Muscle layer of duodenum (tissue), 2 donors: Measurements from ENCODE around the gene RBFOX2.

ENCODE experiments used
- H3K27ac ChIP-seq: one replicate; pipeline ENCODE4 v1.7.0; 2013; ENCODE audit warnings: mild to moderate bottlenecking, low read length
- H3K27me3 ChIP-seq: one replicate; pipeline ENCODE4 v1.7.0; 2013; ENCODE audit warnings: low read depth, mild to moderate bottlenecking, control low read depth, low read length
- H3K36me3 ChIP-seq, 2 donors: one replicate each; pipeline ENCODE4 v1.7.0; 2013; ENCODE audit warnings: low read length in 2 of 2, control low read depth in 1 of 2, mild to moderate bottlenecking in 1 of 2; ENCODE audit not compliant: insufficient read depth in 2 of 2, control insufficient read depth in 1 of 2
- H3K4me1 ChIP-seq, 2 donors: one replicate each; pipeline ENCODE4 v1.7.0; 2013; ENCODE audit warnings: low read length in 2 of 2, mild to moderate bottlenecking in 2 of 2, control low read depth in 1 of 2, moderate library complexity in 1 of 2; ENCODE audit not compliant: insufficient read depth in 2 of 2, control insufficient read depth in 1 of 2
- H3K4me3 ChIP-seq, 2 donors: one replicate each; pipeline ENCODE4 v1.7.0; 2013; ENCODE audit warnings: low read length in 2 of 2, low read depth in 1 of 2, mild to moderate bottlenecking in 1 of 2
- H3K9me3 ChIP-seq, 2 donors: one replicate each; pipeline ENCODE4 v1.7.0; 2013; ENCODE audit warnings: low read length in 2 of 2, control low read depth in 1 of 2, mild to moderate bottlenecking in 1 of 2; ENCODE audit not compliant: control insufficient read depth in 1 of 2
- donor health status: healthy.

RBFOX2 gene

GRCh38 chr22:35956850-35957249 lies 71.8 kb downstream of the RBFOX2 start:
- no peaks in the 10 kb centered on the region for H3K36me3 ChIP-seq
- H3K4me1 ChIP-seq, result peaks cover 0 to 17% of the 10 kb centered on the region in 2 donors
- no peak overlapping the region for H3K4me3 ChIP-seq
- no peak overlapping the region for H3K27ac ChIP-seq
- no peaks in the 10 kb centered on the region for H3K27me3 ChIP-seq
- no peaks in the 10 kb centered on the region for H3K9me3 ChIP-seq

- Histone ChIP-seq H3K27ac (no peak overlapping the region), H3K4me3 (no peak overlapping the region), H3K36me3 (no peaks in the 10 kb centered on the region), H3K27me3 (no peaks in the 10 kb centered on the region), H3K4me1 (peaks cover 0 to 15% of the 10 kb centered on the region in 2 donors), H3K9me3 (no peaks in the 10 kb centered on the region)
These were observed 73.1 kb downstream of the RBFOX2 start for GRCh38 chr22:35955546-35955945.

GRCh38 chr22:35952576-35952975 lies 76.0 kb downstream of the RBFOX2 start:
- no peaks in the 10 kb centered on the region for H3K9me3 ChIP-seq

GRCh38 chr22:35950262-35950661 lies 78.4 kb downstream of the RBFOX2 start:
- Histone ChIP-seq H3K27me3 (no peaks in the 10 kb centered on the region), H3K27ac (no peak overlapping the region), H3K4me3 (no peak overlapping the region), H3K9me3 (no peaks in the 10 kb centered on the region), H3K36me3 (no peaks in the 10 kb centered on the region), H3K4me1 (peaks cover 0 to 14% of the 10 kb centered on the region in 2 donors)

More at GRCh38 chr22:35952576-35952975, 76.0 kb downstream of the RBFOX2 start:
- H3K4me3 ChIP-seq, result no peak overlapping the region
- H3K27ac ChIP-seq, result no peak overlapping the region
- H3K36me3 ChIP-seq, result no peaks in the 10 kb centered on the region
- H3K4me1 ChIP-seq, result peaks cover 0 to 14% of the 10 kb centered on the region in 2 donors
- no peaks in the 10 kb centered on the region for H3K27me3 ChIP-seq

- H3K27me3 ChIP-seq, result no peaks in the 10 kb centered on the region
- H3K4me3 ChIP-seq, result no peak overlapping the region
- H3K27ac ChIP-seq, result no peak overlapping the region
- H3K4me1 ChIP-seq, result peaks cover 0 to 11% of the 10 kb centered on the region in 2 donors
- no peaks in the 10 kb centered on the region for H3K9me3 ChIP-seq
- H3K36me3 ChIP-seq, result no peaks in the 10 kb centered on the region
These were observed 79.4 kb downstream of the RBFOX2 start for GRCh38 chr22:35949243-35949642.

GRCh38 chr22:35947794-35948425 lies 80.7 kb downstream of the RBFOX2 start:
- Histone ChIP-seq H3K4me1 (peaks cover 0 to 11% of the 10 kb centered on the region in 2 donors), H3K36me3 (no peaks in the 10 kb centered on the region), H3K27ac (no peak overlapping the region), H3K9me3 (no peaks in the 10 kb centered on the region), H3K4me3 (no peak overlapping the region), H3K27me3 (no peaks in the 10 kb centered on the region)

GRCh38 chr22:35944458-35944857 lies 84.2 kb downstream of the RBFOX2 start:
- Histone ChIP-seq H3K27me3 (no peaks in the 10 kb centered on the region), H3K9me3 (no peaks in the 10 kb centered on the region), H3K4me3 (no peak overlapping the region), H3K27ac (no peak overlapping the region), H3K36me3 (no peaks in the 10 kb centered on the region), H3K4me1 (no peaks in the 10 kb centered on the region)

- Histone ChIP-seq H3K36me3 (no peaks in the 10 kb centered on the region), H3K4me3 (no peak overlapping the region), H3K9me3 (no peaks in the 10 kb centered on the region), H3K27me3 (no peaks in the 10 kb centered on the region), H3K27ac (no peak overlapping the region), H3K4me1 (no peaks in the 10 kb centered on the region)
These were observed 88.5 kb downstream of the RBFOX2 start for GRCh38 chr22:35940166-35940565.

- H3K36me3 ChIP-seq, result no peaks in the 10 kb centered on the region
These were observed 90.4 kb downstream of the RBFOX2 start for GRCh38 chr22:35938226-35938625.

GRCh38 chr22:35930933-35931332 lies 97.7 kb downstream of the RBFOX2 start:
- Histone ChIP-seq H3K36me3 (no peaks in the 10 kb centered on the region), H3K9me3 (no peaks in the 10 kb centered on the region), H3K27ac (no peak overlapping the region), H3K4me3 (no peak overlapping the region), H3K27me3 (no peaks in the 10 kb centered on the region), H3K4me1 (peaks cover 3 to 9% of the 10 kb centered on the region in 2 donors)

More at GRCh38 chr22:35938226-35938625, 90.4 kb downstream of the RBFOX2 start:
- Histone ChIP-seq H3K4me3 (no peak overlapping the region), H3K27ac (no peak overlapping the region), H3K9me3 (no peaks in the 10 kb centered on the region), H3K27me3 (no peaks in the 10 kb centered on the region), H3K4me1 (no peaks in the 10 kb centered on the region)

- no peak overlapping the region for H3K27ac ChIP-seq
- no peaks in the 10 kb centered on the region for H3K9me3 ChIP-seq
- H3K4me1 ChIP-seq, result peaks cover 3 to 9% of the 10 kb centered on the region in 2 donors
- H3K36me3 ChIP-seq, result no peaks in the 10 kb centered on the region
- H3K27me3 ChIP-seq, result no peaks in the 10 kb centered on the region
- H3K4me3 ChIP-seq, result no peak overlapping the region
These were observed 100.3 kb downstream of the RBFOX2 start for GRCh38 chr22:35928285-35928798.

- Histone ChIP-seq H3K9me3 (no peaks in the 10 kb centered on the region), H3K4me3 (no peak overlapping the region), H3K4me1 (peaks cover 21 to 25% of the 10 kb centered on the region in 2 donors), H3K27me3 (no peaks in the 10 kb centered on the region), H3K27ac (peak overlapping the region; percentile 60), H3K36me3 (no peaks in the 10 kb centered on the region)
These were observed 105.6 kb downstream of the RBFOX2 start for GRCh38 chr22:35923026-35923425.
